Right lobe of liver (tissue), 6 donors: ENCODE data around the gene UFD1. TPM values are rescaled to one million over a fixed set of nuclear protein-coding genes. Genes with fewer than 3 reads are reported as not detected.
A peak's percentile ranks its signal among the peaks of the same experiment; 100 is the strongest.

Source experiments
- ATAC-seq, 4 donors: fragments of 200-7000 bp; cut with Tn5 transposase; one replicate each; pipeline ENCODE4 v1.9.1; 2020; ENCODE audit warnings: mild to moderate bottlenecking in 4 of 4, moderate library complexity in 4 of 4
- DNase-seq, 3 donors: peaks; one replicate each; pipeline ENCODE4 v3.0.0-alpha.2; 2020
- H3K27ac ChIP-seq, 3 donors: fragments of 200-600 bp; one replicate each; pipeline ENCODE4 v1.8.0; 2022
- H3K27me3 ChIP-seq, 2 donors: fragments of 200-600 bp; one replicate each; pipeline ENCODE4 v1.8.0; 2022
- H3K36me3 ChIP-seq, 4 donors: fragments of 200-600 bp; sonication (generic) in 1 of 4; one replicate each; pipeline versions ENCODE4 v1.5.1 to v1.8.0; 2017 to 2022; ENCODE audit warnings: control low read depth in 1 of 4
- H3K4me1 ChIP-seq, 4 donors: fragments of 200-600 bp; sonication (generic) in 1 of 4; one replicate each; pipeline versions ENCODE4 v1.5.1 to v1.8.0; 2017 to 2022; ENCODE audit warnings: control low read depth in 1 of 4
- H3K4me3 ChIP-seq, 3 donors: fragments of 200-600 bp; one replicate each; pipeline ENCODE4 v1.8.0; 2022
- H3K9me3 ChIP-seq, 4 donors: fragments of 200-600 bp; sonication (generic) in 1 of 4; one replicate each; pipeline versions ENCODE4 v1.5.1 to v1.8.0; 2017 to 2022; ENCODE audit warnings: control low read depth in 1 of 4
- CTCF ChIP-seq, 4 donors: fragments of 200-600 bp in 3 of 4; fragments of 450-650 bp in 1 of 4; IDR thresholded peaks; one replicate each; pipeline versions ENCODE4 v1.5.1 to v1.8.0; 2016 to 2022; ENCODE audit warnings: antibody characterized with exemption in 4 of 4, mild to moderate bottlenecking in 2 of 4
- POLR2A ChIP-seq: fragments of 450-650 bp; IDR thresholded peaks from one replicate; pipeline ENCODE4 v1.6.1; 2017; ENCODE audit warnings: antibody characterized with exemption, mild to moderate bottlenecking
- WGBS: methylation state at CpG from one replicate; pipeline ENCODE4 v1.1.6; 2018; ENCODE audit warnings: low coverage, low lambda C conversion rate; ENCODE audit not compliant: insufficient coverage; ENCODE audit errors: missing lambda C conversion rate; 5-methylcytosine and 5-hydroxymethylcytosine counted together
- intact Hi-C, 2 donors: fragments of 100-400 bp; cut with DNase I; formaldehyde crosslinking; loops; one replicate each; pipeline versions ENCODE4 v1.11.2 to v1.14.1; 2022
- total RNA-seq, 6 experiments: library from RNA; depleted of rRNA in 2 of 6; stranded (reverse); fragments of >200 nt in 2 of 6; fragmentation: NEBNext Ultra II Directional in 3 of 6; extraction: Animal tissue kit (Norgen Biotek cat#: 25700) in 3 of 6; gene quantifications; one replicate each; pipeline versions ENCODE4 v1.1.0 to v1.2.4, GENCODE V29; 2016 to 2023
- donor health status: DM: no; HTN: yes; CAD: no.
- donor health status: DM: no; HTN: no; CAD: no.
- donor health status: DM: no; HTN: no; CAD: no.
- donor health status: DM: no; HTN: yes; CAD: no.
- donor health status: DM: no; HTN: yes; CAD: no.

The UFD1 gene
- total RNA-seq, 6 experiments from 2014 or later = 26.8 to 43.7 (median 32.1) TPM

GRCh38 chr22:19497245-19497644 is 18.3 kb upstream of the UFD1 start:
- H3K9me3 ChIP-seq = no peaks in the 10 kb centered on the region
- no peaks in the 10 kb centered on the region for H3K36me3 ChIP-seq
- no peak overlapping the region for H3K27ac ChIP-seq
- intact Hi-C loops = loop anchor here in 1 of 2 donors (5.0 kb wide), 1 partner anchor 135 kb away; no protein-coding TSS in a partner anchor
- no peaks in the 10 kb centered on the region for H3K4me1 ChIP-seq
- H3K27me3 ChIP-seq = no peaks in the 10 kb centered on the region
- TF ChIP-seq CTCF (IDR thresholded peaks at IDR 0.05) (no peak), POLR2A (no peak)
- no peak overlapping the region for H3K4me3 ChIP-seq
- no peak for ATAC-seq
- no peak for DNase-seq
- WGBS = no CpG with 5 or more reads among the region's 3 CpGs

GRCh38 chr22:19496324-19496630 is 17.3 kb upstream of the UFD1 start:
- no peak for ATAC-seq
- 90% methylated on average over 3 of the region's 3 CpGs for WGBS

GRCh38 chr22:19495562-19496323 is 16.8 kb upstream of the UFD1 start:
- intact Hi-C loops = loop anchor here in 1 of 2 donors (5.0 kb wide), 1 partner anchor 137 kb away; no protein-coding TSS in a partner anchor
- DNase-seq = no peak
- WGBS = 63% methylated on average over 5 of the region's 5 CpGs

More at GRCh38 chr22:19496324-19496630, 17.3 kb upstream of the UFD1 start:
- intact Hi-C loops = loop anchor here in 1 of 2 donors (5.0 kb wide), 1 partner anchor 136 kb away; no protein-coding TSS in a partner anchor
- no peak for TF ChIP-seq CTCF (IDR thresholded peaks at IDR 0.05)
- no peak for TF ChIP-seq POLR2A
- Histone ChIP-seq H3K9me3 (no peaks in the 10 kb centered on the region), H3K27me3 (no peaks in the 10 kb centered on the region), H3K4me1 (no peaks in the 10 kb centered on the region), H3K36me3 (no peaks in the 10 kb centered on the region), H3K4me3 (no peak overlapping the region), H3K27ac (no peak overlapping the region)
- no peak for DNase-seq

GRCh38 chr22:19494676-19495173 is 15.7 kb upstream of the UFD1 start:
- intact Hi-C loops = loop anchor here (5.0 kb wide), 2 partner anchors 133 to 138 kb away; no protein-coding TSS in a partner anchor
- Histone ChIP-seq H3K27me3 (no peaks in the 10 kb centered on the region), H3K9me3 (no peaks in the 10 kb centered on the region), H3K4me3 (no peak overlapping the region), H3K36me3 (no peaks in the 10 kb centered on the region), H3K27ac (no peak overlapping the region), H3K4me1 (no peaks in the 10 kb centered on the region)
- ATAC-seq (no peak), DNase-seq (no peak)
- 90% methylated on average over 5 of the region's 6 CpGs for whole genome bisulfite sequencing
- TF ChIP-seq POLR2A (no peak), CTCF (IDR thresholded peaks at IDR 0.05) (no peak)

More at GRCh38 chr22:19495562-19496323, 16.8 kb upstream of the UFD1 start:
- Histone ChIP-seq H3K27me3 (no peaks in the 10 kb centered on the region), H3K36me3 (no peaks in the 10 kb centered on the region), H3K4me3 (no peak overlapping the region), H3K4me1 (no peaks in the 10 kb centered on the region), H3K27ac (no peak overlapping the region), H3K9me3 (no peaks in the 10 kb centered on the region)
- ATAC-seq = peak; percentile 70 to 91 (median 74)
- TF ChIP-seq CTCF (IDR thresholded peaks at IDR 0.05) (peak; percentile 43 to 48 (median 46)), POLR2A (no peak)
